Measurements from ENCODE around the gene FBXW8. TPM values are rescaled to one million over a fixed set of nuclear protein-coding genes. Genes with fewer than 3 reads are reported as not detected.

FBXW8 gene
- polyA plus RNA-seq, 3 donors: 2.0 to 5.2 (median 2.7) TPM

DNA sequence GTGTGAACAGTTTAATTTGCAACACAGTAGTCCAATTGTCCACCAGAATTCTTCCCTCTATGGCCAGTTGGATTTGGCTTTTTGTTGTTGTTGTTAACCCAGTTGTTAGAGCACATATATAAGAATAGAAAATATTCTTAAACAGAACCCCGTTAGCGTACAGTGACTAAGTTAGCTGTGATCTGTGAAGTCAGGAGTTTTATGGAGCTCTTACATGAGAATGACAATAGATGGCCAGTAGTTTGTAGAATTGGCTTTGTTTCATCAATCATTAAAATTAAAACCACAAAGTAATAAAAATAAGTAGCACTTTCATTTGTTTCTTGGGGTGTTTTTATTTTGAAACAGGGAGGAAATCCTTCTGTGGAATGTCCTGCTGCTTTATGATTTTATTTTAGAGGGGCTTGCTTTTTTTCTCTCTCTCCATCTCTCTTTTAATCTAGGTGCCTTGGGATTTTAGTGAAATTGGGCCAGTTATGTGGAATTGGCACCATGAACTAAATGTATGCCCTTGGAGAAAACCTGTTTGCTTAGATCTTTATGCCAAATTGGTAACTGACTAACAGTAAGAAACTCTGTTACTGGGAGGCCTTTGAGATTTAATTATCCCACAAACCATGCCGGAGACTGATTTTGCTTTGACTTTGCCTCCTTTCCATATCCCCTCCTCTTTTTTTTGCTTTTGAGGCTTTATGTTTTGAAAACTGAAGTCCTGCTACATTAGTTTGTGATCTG lies 22.9 kb downstream of the FBXW8 start:
- Histone ChIP-seq H3K27me3 (ENCODE audit: control insufficient read depth in 2 of 2, insufficient read depth in 2 of 2, low read length in 2 of 2) (no peaks in the 10 kb centered on the region), H3K27ac (ENCODE audit: low read depth in 1 of 2, low read length in 2 of 2) (no peak overlapping the region), H3K4me1 (ENCODE audit: control insufficient read depth in 1 of 2, insufficient read depth in 2 of 2, low read length in 2 of 2) (peaks cover 6 to 17% of the 10 kb centered on the region in 2 donors), H4K20me1 (ENCODE audit: insufficient read depth, low read length) (no peaks in the 10 kb centered on the region), H3K9ac (ENCODE audit: insufficient read depth, low read length, poor library complexity, severe bottlenecking) (no peak overlapping the region), H2AFZ (ENCODE audit: insufficient read depth, low read depth, low read length, poor library complexity, severe bottlenecking) (no peak overlapping the region), H3K4me2 (replicated peaks; ENCODE audit: extremely low read depth, low read length, poor library complexity, severe bottlenecking) (no peak overlapping the region), H3K9me3 (replicated peaks in 1 of 2; ENCODE audit: control insufficient read depth in 1 of 2, insufficient read depth in 1 of 2, low read length in 2 of 2) (no peaks in the 10 kb centered on the region), H3K4me3 (replicated peaks in 1 of 3; ENCODE audit: low read depth in 2 of 3, low read length in 3 of 3) (no peak overlapping the region), H3K79me2 (ENCODE audit: insufficient read depth, low read length) (peaks cover 4% of the 10 kb centered on the region), H3K36me3 (replicated peaks in 1 of 2; ENCODE audit: control insufficient read depth in 1 of 2, insufficient read depth in 2 of 2, low read length in 2 of 2) (peaks cover 0 to 7% of the 10 kb centered on the region in 2 donors)
- Mint-ChIP-seq H3K36me3 (peaks cover 37 to 40% of the 10 kb centered on the region in 2 donors), H3K27ac (no peak overlapping the region), H3K4me3 (no peak overlapping the region), H3K4me1 (peaks cover 30% of the 10 kb centered on the region), H3K27me3 (ENCODE audit: low read depth in 3 of 3) (no peaks in the 10 kb centered on the region), H3K9me3 (no peaks in the 10 kb centered on the region)
- intact Hi-C loops (cut with micrococcal nuclease): no loop called here
- DNase-seq: no peak
- WGBS (ENCODE audit: insufficient coverage): no CpG with 5 or more reads among the region's 3 CpGs
- TF ChIP-seq, protein P1, sequence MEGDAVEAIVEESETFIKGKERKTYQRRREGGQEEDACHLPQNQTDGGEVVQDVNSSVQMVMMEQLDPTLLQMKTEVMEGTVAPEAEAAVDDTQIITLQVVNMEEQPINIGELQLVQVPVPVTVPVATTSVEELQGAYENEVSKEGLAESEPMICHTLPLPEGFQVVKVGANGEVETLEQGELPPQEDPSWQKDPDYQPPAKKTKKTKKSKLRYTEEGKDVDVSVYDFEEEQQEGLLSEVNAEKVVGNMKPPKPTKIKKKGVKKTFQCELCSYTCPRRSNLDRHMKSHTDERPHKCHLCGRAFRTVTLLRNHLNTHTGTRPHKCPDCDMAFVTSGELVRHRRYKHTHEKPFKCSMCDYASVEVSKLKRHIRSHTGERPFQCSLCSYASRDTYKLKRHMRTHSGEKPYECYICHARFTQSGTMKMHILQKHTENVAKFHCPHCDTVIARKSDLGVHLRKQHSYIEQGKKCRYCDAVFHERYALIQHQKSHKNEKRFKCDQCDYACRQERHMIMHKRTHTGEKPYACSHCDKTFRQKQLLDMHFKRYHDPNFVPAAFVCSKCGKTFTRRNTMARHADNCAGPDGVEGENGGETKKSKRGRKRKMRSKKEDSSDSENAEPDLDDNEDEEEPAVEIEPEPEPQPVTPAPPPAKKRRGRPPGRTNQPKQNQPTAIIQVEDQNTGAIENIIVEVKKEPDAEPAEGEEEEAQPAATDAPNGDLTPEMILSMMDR (IDR thresholded peaks at IDR 0.05): no peak

DNA sequence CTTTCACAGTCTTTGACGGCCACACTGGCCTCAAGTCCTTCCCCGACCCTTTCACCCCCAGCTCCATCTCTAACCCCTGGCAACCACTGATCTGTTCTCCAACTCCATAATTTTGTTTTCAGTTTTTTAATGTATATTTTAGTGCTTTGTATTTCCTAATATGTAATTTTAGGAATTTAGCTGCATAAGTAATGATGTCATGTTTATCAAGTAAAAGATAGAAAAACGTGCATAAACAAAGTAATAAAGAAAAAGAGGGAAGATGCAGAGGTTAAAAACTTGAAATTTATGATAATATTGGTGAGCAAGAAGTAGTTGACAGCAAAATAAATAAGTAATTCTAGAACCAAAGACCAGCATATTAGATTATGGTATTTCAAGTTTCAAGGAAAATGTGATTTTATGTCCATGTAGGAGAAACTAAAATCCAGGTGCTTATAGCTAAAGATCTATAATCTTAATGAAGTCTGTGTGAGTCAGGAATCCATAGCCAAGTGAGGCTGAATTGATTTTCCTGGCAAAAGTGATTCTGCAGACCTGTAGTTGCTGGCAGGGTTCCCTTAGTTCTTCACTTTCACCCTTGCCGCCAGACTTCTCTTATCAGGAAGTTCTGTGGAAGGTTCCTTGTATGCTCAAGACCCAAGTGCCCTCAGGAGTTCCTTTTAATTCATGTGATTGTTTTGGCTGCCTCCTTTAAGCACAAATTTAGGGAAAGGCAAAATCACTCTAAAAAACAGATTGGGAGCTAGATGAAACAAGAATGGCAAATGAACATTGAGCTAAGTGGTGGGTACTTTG lies 24.4 kb downstream of the FBXW8 start:
- Histone ChIP-seq H2AFZ (ENCODE audit: insufficient read depth, low read depth, low read length, poor library complexity, severe bottlenecking) (no peak overlapping the region), H3K36me3 (replicated peaks in 1 of 2; ENCODE audit: control insufficient read depth in 1 of 2, insufficient read depth in 2 of 2, low read length in 2 of 2) (peaks cover 0 to 5% of the 10 kb centered on the region in 2 donors), H3K9ac (ENCODE audit: insufficient read depth, low read length, poor library complexity, severe bottlenecking) (no peak overlapping the region), H3K4me3 (replicated peaks in 1 of 3; ENCODE audit: low read depth in 2 of 3, low read length in 3 of 3) (no peak overlapping the region), H4K20me1 (ENCODE audit: insufficient read depth, low read length) (no peaks in the 10 kb centered on the region), H3K27me3 (ENCODE audit: control insufficient read depth in 2 of 2, insufficient read depth in 2 of 2, low read length in 2 of 2) (no peaks in the 10 kb centered on the region), H3K27ac (ENCODE audit: low read depth in 1 of 2, low read length in 2 of 2) (no peak overlapping the region), H3K4me2 (replicated peaks; ENCODE audit: extremely low read depth, low read length, poor library complexity, severe bottlenecking) (no peak overlapping the region), H3K79me2 (ENCODE audit: insufficient read depth, low read length) (peaks cover 4% of the 10 kb centered on the region), H3K9me3 (replicated peaks in 1 of 2; ENCODE audit: control insufficient read depth in 1 of 2, insufficient read depth in 1 of 2, low read length in 2 of 2) (no peaks in the 10 kb centered on the region), H3K4me1 (ENCODE audit: control insufficient read depth in 1 of 2, insufficient read depth in 2 of 2, low read length in 2 of 2) (peaks cover 1 to 11% of the 10 kb centered on the region in 2 donors)
- TF ChIP-seq, protein P1 (IDR thresholded peaks at IDR 0.05): no peak
- no peaks in the 10 kb centered on the region for H3K9me3 Mint-ChIP-seq
- 100% methylated on average over 1 of the region's 4 CpGs for WGBS (ENCODE audit: insufficient coverage)
- H3K27ac Mint-ChIP-seq: peak overlapping the region in 1 of 7 donors; percentile 48
- DNase-seq: no peak
- H3K27me3 Mint-ChIP-seq (ENCODE audit: low read depth in 3 of 3): no peaks in the 10 kb centered on the region
- H3K4me1 Mint-ChIP-seq: peaks cover 23% of the 10 kb centered on the region
- no peak overlapping the region for H3K4me3 Mint-ChIP-seq
- peaks cover 31 to 38% of the 10 kb centered on the region in 2 donors for H3K36me3 Mint-ChIP-seq
- intact Hi-C loops (cut with micrococcal nuclease): no loop called here

Data from CD14-positive monocyte (primary cell).